HPDE6-E6E7 (cell line): ENCODE results near the gene TUBGCP2.
"Not testable (repeated sequence)": the region's sequence is repeated elsewhere in the genome, so short reads cannot be mapped to it uniquely, and the experiment has no call there.

ENCODE experiments used
- DNase-seq: peaks from one replicate; pipeline ENCODE4 v3.0.0; 2011; ENCODE audit warnings: missing footprints; ENCODE audit errors: extremely low spot score

Gene TUBGCP2

DNA sequence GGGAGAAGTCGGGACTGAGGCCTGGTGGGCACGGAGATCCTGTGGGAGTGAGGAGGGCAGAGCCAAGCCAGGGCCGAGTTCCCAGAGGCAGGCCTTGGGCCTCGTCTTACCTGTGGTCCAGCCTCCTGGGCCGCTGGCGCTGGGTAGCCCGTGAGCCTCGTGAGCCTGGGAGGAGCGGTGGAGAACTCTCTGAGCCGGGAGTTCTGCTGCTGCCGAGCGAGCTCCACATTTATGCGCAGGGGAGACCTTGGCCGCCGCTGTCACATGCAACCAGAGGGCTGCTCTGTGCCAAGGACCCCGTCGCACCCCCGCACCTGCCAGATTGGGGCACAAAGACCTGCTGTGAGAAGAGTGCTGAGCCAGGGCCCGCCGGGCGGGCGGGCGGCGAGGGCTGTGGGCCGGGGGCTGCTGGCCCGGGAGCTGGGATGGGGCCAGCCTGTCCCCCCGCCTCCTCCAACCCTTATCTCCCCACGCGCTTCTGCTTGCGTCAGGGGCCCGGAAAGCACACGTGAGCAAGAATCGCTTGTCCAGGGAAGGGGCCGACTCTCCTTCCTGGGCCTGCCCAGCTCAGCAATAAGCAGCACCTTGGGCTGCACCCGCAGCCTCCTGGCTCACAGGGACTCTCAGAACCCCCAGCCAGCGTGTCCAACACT, 60.9 kb downstream of the TUBGCP2 start:
- DNase-seq, result no peak

DNA sequence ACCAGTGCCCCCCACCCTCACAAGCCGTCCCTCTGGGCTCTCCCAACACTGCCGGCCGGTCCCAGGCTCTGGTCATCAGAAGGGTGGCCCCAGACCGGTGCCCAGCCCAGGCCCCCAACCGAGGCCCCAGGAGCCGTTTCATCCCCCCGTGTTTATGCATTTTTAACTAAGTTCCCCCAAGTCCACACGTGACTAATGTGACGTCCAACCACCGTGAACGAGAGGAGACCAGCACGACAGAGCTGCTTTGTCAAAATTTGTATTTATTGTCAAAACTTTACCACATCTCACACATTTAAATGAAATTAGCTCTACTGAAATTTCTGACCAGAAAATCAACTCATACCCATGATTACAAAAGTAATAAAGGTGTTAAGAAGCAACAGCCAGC, 62.4 kb downstream of the TUBGCP2 start:
- DNase-seq, result no peak

DNA sequence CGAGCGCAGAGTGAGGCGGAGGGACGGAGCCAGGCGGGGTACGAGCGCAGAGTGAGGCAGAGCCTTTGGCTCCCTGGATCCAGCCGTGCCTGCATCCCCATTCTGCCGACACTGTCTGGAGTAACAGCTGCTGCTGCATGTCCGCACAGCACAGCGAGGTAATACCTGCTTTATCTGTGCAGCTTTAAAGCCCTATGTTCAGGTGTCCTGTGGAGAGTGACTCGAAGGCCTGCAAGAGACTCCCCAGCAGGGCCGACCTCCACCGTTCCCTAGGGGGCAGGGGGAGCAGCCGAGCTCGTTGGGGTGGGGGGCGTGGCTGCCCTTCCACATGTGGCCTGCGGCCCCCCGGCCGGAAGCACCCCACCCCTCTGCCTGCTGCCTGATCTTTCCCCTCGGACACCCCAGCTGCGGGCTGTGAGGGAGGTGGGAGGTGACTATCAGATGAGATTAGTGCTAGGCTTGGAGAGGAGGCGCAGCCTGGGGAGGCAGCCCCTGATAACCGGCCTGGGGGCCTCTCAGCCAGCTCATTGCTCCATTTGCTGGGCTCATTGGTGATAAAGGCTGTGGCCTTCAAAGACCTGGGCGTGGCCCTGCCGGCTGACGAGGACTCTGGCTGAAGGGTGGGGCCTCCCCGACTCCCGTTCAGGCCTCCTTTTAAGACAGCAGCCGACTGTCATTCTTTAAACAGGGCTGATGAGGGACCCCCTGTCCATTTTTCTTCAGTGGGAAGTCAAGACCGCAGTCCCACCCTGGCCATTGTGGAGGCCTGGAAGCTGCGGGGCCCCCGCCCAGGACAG, 63.0 kb downstream of the TUBGCP2 start:
- DNase-seq, result peak; percentile 29

DNA sequence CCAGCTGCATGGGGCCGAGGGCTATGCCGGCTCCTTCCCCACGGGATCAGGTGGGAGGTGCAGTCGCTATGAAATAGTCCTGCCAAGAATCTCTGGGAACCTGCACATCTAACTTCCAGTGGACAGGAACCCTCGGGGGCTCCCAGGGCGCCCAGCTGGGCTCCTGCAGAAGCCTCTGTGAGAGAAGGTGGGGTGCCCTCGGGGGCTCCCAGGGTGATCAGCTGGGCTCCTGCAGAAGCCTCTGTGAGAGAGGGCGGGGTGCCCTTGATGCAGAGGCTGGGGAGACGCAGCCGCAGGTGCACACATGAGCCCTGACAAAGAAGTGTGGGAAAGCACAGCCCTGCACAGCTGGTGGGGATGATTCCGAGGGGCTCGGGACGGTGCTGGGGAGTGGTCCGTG, 65.1 kb downstream of the TUBGCP2 start:
- no peak for DNase-seq

DNA sequence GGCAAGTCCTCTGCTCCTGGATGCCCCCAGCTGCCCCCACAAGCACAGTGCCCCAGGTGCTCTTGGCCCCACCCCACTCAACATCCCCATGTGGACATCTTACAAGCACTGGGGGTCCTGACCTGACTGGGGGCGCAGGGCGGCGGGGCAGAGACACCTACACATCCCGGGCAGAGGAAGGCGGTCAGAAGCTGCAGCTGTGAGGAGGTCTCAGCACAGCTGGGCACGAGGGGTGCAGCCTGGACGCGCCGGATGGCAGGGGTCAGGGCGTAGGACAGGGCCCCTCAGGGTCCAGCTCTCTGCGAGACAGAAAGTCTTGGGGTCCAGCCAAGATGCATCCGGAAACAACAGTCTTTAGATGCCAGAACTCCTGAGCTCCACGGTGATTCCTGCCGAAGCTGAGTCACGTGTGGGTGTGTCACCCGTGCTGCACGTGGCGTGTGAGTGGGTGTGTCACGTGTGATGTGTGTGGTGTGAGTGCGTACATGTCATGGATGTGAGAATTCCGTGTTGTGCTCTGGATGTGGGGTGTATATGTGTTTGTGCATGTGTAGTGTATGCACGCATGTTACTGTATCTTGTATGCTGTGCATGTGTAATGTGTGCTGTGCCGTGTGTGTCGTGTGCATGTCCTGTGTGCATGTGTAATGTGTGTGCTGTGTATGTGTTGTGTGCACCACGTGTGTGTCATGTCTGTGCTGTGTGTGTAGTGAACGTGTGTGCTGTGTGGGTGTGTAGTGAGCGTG, 65.9 kb downstream of the TUBGCP2 start:
- DNase-seq, result no peak

GRCh38 chr10:133241501-133242205, 67.0 kb downstream of the TUBGCP2 start:
- DNase-seq, result no peak

- no peak for DNase-seq
These were observed 68.7 kb downstream of the TUBGCP2 start for GRCh38 chr10:133239990-133240389.

- no peak for DNase-seq
These were observed 70.2 kb downstream of the TUBGCP2 start for GRCh38 chr10:133238466-133238804.

DNA sequence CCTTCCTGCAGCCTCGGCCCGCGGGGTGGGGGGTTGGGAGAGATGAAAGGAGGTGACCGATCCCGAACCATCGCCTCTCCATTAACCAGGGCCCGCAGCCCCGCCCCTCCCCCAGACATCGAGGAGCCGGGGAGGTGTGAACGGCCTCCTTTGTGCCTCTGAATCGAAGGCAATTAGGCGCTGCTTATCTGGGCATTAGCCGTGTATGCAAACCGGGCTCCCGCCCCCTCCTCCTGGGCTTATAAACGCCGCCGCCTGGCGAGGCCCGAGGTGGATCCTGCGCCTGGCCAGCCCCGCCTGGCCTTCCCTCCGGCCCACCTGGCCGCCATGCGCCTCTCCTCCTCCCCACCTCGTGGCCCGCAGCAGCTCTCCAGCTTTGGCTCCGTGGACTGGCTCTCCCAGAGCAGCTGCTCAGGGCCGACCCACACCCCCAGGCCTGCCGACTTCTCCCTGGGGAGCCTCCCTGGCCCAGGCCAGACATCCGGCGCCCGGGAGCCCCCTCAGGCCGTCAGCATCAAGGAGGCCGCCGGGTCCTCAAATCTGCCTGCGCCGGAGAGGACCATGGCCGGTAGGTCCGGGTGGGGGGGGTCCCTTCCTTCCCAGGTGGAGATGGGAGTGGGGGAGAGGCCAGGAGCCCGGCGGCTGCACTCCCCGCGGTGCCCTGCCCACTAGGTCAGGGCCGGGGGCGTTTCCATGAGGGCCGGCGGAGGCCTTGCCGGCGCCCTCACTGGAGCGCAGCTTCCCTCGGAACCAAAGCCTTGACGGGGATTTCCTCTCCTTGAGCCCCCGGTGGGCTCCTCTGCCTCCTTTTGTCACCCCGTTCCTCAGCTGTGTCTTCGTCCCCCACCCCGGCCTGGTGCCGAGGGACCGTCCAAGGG, 70.8 kb downstream of the TUBGCP2 start, which contains the start of gene VENTX:
Gene VENTX, plus strand, starts transcription at position 268 of the 878 bp plus-strand sequence. Its CDS starts 60 bp downstream, at position 328.
- DNase-seq, result no peak

DNA sequence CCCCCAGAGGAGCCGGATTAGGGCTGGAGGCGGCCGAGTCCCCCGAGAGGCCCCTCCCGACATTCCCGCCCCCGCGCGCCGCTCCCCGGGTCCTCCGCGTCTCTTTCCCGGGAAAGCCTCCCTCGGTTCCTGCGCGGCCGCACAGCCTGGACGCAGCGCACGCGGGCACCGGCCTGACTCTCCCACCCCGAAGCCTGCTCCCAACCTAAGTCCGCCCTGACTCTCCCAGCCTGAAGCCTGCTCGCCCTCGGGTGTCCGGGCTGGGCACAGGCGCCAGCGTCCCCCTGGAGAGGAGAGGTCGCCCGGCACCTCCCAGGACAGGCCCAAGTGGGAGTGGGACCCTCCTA, 71.5 kb downstream of the TUBGCP2 start:
- DNase-seq, result no peak

DNA sequence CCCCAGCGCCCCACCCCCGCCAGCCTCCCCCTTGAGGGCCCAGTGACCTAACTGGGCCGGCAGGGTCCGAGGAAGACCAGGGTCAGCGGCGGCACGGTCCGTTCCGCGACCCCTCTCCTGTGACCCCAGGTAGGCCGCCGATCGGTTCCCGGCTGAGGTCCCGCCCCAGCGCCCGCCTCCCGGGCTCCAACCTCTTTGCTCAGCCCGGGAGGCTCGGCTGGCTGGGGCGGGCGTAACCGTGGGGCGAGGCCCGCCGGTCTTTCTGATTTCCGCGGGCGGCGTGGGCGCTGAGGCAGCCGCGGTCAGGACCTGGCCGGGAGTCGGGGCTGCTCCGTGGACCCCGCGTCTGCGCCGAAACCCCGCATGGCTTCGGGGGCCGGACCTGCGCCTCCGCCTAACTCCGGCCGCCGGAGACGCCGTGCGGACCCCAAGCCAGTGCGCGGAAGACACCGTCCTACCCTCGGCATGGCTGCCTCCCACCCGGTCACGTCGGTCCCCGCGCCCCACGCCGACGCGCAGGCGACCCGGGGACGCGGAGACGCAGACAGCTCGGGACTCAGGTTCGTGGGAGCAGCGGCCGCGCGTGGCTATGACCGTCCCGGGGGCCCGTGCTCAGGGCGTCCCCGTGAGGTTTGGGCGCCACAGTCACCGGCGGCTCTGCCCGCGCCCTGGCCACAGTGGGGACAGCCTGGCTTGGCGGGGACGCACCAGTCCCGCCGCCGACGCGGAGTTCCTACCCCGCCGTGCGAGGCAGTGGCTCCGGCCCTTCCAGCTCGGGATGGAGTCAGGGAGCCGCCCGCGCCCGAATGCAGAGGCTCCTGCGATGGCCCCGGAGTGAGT, 72.1 kb downstream of the TUBGCP2 start:
- DNase-seq, result no peak

DNA sequence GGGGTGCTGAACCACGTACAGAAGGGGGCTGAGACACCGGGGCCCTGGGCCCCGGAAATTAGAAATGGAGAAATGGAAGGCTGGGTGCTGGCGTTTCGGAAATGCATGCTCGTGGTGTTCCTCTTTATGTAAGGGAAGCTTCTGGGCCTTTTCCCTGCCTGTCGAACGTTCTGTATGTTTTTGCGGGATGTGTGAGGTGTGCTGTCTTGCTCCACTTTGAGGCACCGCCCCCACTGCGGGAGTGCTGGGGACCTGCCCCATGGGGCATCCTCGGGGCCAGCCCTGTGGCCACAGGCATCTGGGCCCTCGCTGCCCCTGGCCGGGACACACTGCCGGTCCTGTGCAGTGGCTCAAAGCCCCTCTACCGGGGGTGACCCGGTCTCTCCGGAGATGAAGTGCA, 72.7 kb downstream of the TUBGCP2 start:
- DNase-seq, result no peak

DNA sequence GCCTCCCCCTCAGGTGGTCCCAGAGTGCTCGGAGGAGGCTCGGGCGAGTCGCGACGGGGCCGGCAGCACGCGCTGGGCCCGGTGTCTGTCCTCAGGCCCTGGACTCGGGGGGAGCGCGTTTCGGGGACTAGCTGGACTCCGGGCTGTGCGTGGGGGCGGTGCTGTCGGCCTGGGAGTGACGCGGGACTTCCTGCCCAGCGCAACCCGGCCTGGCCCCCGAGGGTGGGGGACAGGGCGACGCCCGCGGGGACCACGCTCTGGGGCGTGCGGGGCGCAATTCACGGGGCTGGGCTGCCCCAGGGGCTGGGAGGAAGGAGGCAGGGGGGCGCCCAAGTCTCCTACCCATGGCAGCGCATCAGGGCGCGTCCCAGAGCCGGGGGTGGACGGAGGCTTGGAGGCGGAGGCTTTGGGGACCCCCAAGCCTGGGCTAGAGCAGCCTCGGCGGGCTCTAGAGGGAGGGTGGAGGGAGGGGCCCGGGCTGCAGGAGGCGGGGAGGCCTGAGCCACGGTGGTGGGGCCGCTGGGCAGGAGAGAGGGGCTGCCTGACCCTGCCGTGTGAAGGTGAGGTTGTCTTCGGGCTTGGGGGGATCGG, 73.3 kb downstream of the TUBGCP2 start:
- no peak for DNase-seq

DNA sequence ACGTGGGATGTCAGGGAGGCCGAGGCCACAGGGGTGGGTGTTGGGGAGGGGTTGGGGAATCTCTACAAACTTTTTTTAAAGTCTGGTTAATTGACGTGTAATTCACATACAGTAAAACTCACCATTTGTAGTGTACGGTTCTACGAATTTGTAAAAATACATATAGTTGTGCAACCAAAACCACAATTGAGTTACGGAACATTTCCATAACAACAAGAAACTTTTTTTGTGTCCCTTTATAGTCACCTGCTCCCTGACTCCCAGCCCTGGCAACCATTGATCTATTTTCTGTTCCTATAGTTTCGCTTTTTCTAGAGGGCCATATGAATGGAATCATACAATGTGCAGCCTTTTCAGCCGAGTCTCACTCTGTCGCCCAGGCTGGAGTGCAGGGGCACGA, 73.9 kb downstream of the TUBGCP2 start:
- not testable (repeated sequence) for DNase-seq

DNA sequence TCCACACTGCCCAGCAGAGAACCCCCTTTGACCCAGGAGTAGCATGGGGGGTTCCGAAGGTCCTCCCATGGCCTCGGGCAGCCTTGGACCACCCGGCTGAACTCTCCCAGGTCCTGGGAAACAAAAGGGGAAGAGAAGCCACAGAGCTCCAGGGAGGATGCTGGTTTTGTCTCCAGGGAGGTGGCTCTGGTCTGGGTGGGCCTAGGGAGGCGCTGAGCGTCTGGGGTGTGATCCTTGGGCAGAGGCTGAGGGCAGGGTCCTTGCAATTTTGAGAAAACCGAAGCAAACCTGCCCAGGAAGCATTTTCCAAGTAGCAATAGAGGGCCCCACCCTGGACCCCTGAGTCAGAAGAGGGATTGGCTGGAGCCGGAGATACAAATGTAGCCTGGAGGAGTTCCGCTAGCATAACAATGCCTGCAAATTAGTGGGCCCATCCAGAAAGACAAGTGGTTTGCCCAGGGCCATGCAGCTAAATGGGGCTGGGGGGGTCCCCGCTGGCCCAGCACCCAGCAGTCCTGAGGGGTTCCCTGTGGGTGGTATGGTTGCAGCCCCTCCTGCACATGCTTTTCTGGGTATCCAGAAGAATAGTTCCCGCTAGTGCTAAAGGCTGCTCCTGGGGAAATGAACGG, 76.6 kb downstream of the TUBGCP2 start:
- DNase-seq, result no peak

- DNase-seq, result no peak
These were observed 77.3 kb downstream of the TUBGCP2 start for GRCh38 chr10:133231244-133231945.

GRCh38 chr10:133230387-133231195, 78.1 kb downstream of the TUBGCP2 start:
- no peak for DNase-seq

DNA sequence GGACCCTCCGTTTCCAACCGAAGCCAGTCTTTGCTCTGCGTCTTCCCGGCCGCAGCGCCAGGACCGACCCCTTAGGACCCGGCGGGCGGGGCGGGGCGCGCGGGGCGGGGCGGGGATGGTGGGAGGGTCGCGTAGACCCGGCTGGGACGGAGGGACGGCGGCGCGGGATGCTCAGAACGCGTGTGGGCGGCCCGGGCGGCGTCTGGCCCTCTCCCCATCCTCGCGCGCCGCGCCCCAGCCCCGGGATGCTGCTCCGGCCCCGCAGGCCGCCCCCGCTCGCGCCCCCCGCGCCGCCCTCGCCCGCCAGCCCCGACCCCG, 78.7 kb downstream of the TUBGCP2 start, which contains the start of gene UTF1:
Gene UTF1, plus strand, starts transcription at position 174 of the 318 bp plus-strand sequence. Its CDS starts 72 bp downstream, at position 246.
- no peak for DNase-seq
